Adrenal gland (tissue), 5 donors: ENCODE data around the gene GPLD1.

Experiments used
- CTCF ChIP-seq, 6 experiments: fragments of 450-650 bp in 4 of 6; fragments of 200-600 bp in 2 of 6; sonication (generic) in 1 of 6; IDR thresholded peaks; 1 replicate in 5 of 6; 2 replicates in 1 of 6; pipeline versions ENCODE4 v1.5.1 to v1.8.0; 2016 to 2021; ENCODE audit warnings: antibody characterized with exemption in 6 of 6, mild to moderate bottlenecking in 2 of 6, moderate library complexity in 1 of 6
- POLR2A ChIP-seq, 2 donors: fragments of 450-650 bp; IDR thresholded peaks; one replicate each; pipeline ENCODE4 v1.6.1; 2017; ENCODE audit warnings: antibody characterized with exemption in 2 of 2, mild to moderate bottlenecking in 2 of 2, moderate library complexity in 1 of 2
- donor health status: DM: no; HTN: no; CAD: no.

- TF ChIP-seq CTCF (IDR thresholded peaks at IDR 0.05) (no peak), POLR2A (IDR thresholded peaks at IDR 0.05) (no peak)
Observed at GRCh38 chr6:24522228-24523176, 33.1 kb upstream of the GPLD1 start.
